Trophoblast cell (in vitro differentiated cells and primary cell): ENCODE results near the gene NCS1.

ENCODE experiments used
- DNase-seq, 2 donors: peaks; one replicate each; pipeline ENCODE4 v3.0.0-alpha.2; 2016
- H2AFZ ChIP-seq: 2 replicates; pipeline ENCODE4 v1.6.1; 2013; ENCODE audit warnings: low read length, moderate library complexity, mild to moderate bottlenecking; ENCODE audit not compliant: insufficient read depth, poor library complexity
- H2AK5ac ChIP-seq: 2 replicates; pipeline ENCODE4 v1.6.1; 2013; ENCODE audit warnings: mild to moderate bottlenecking, low read length
- H2BK120ac ChIP-seq: 2 replicates; pipeline ENCODE4 v1.6.1; 2013; ENCODE audit warnings: low read length, mild to moderate bottlenecking, moderate library complexity; ENCODE audit not compliant: insufficient read depth, poor library complexity
- H2BK12ac ChIP-seq: 2 replicates; pipeline ENCODE4 v1.6.1; 2013; ENCODE audit warnings: mild to moderate bottlenecking, low read length, moderate library complexity
- H2BK5ac ChIP-seq: 2 replicates; pipeline ENCODE4 v1.6.1; 2013; ENCODE audit warnings: low read length, low read depth, moderate library complexity, mild to moderate bottlenecking; ENCODE audit not compliant: poor library complexity
- H3K14ac ChIP-seq: 2 replicates; pipeline ENCODE4 v1.6.1; 2013; ENCODE audit warnings: mild to moderate bottlenecking, low read length
- H3K18ac ChIP-seq: 2 replicates; pipeline ENCODE4 v1.6.1; 2013; ENCODE audit warnings: mild to moderate bottlenecking, low read length
- H3K23ac ChIP-seq: 2 replicates; pipeline ENCODE4 v1.6.1; 2013; ENCODE audit warnings: low read length
- H3K27ac ChIP-seq: 2 replicates; pipeline ENCODE4 v1.5.1; 2013; ENCODE audit warnings: low read depth, mild to moderate bottlenecking, inconsistent platforms, low read length, moderate library complexity
- H3K27me3 ChIP-seq: 2 replicates; pipeline ENCODE4 v1.6.1; 2013; ENCODE audit warnings: inconsistent platforms, mild to moderate bottlenecking, low read length, moderate library complexity; ENCODE audit not compliant: insufficient read depth
- H3K36me3 ChIP-seq, 2 experiments: 1 replicate in 1 of 2; 2 replicates in 1 of 2; pipeline ENCODE4 v1.6.1; 2013; ENCODE audit warnings: low read length in 2 of 2, mild to moderate bottlenecking in 2 of 2, moderate library complexity in 1 of 2; ENCODE audit not compliant: insufficient read depth in 2 of 2, control insufficient read depth in 1 of 2
- H3K4ac ChIP-seq: 2 replicates; pipeline ENCODE4 v1.6.1; 2013; ENCODE audit warnings: low read depth, mild to moderate bottlenecking, low read length, moderate library complexity
- H3K4me1 ChIP-seq, 2 experiments: 1 replicate in 1 of 2; 2 replicates in 1 of 2; pipeline ENCODE4 v1.6.1; 2013; ENCODE audit warnings: low read length in 2 of 2, mild to moderate bottlenecking in 2 of 2, moderate library complexity in 1 of 2; ENCODE audit not compliant: insufficient read depth in 2 of 2, control insufficient read depth in 1 of 2
- H3K4me2 ChIP-seq: 2 replicates; pipeline ENCODE4 v1.6.1; 2013; ENCODE audit warnings: inconsistent platforms, mild to moderate bottlenecking, low read length, moderate library complexity
- H3K4me3 ChIP-seq: 2 replicates; pipeline ENCODE4 v1.5.1; 2013; ENCODE audit warnings: mild to moderate bottlenecking, low read depth, low read length, inconsistent platforms
- H3K79me1 ChIP-seq: one replicate; pipeline ENCODE4 v1.6.1; 2013; ENCODE audit warnings: low read length
- H3K79me2 ChIP-seq: 2 replicates; pipeline ENCODE4 v1.6.1; 2013; ENCODE audit warnings: low read length, mild to moderate bottlenecking; ENCODE audit not compliant: control insufficient read depth, insufficient read depth, poor library complexity
- H3K9ac ChIP-seq: 2 replicates; pipeline ENCODE4 v1.6.1; 2013; ENCODE audit warnings: mild to moderate bottlenecking, low read length
- H3K9me3 ChIP-seq: 2 replicates; pipeline ENCODE4 v1.6.1; 2013; ENCODE audit warnings: low read depth, mild to moderate bottlenecking, control low read depth, inconsistent platforms, low read length; ENCODE audit not compliant: insufficient read depth
- H4K12ac ChIP-seq: 2 replicates; pipeline ENCODE4 v1.6.1; 2013; ENCODE audit warnings: low read depth, mild to moderate bottlenecking, low read length, moderate library complexity
- H4K8ac ChIP-seq: 2 replicates; pipeline ENCODE4 v1.6.1; 2013; ENCODE audit warnings: low read depth, mild to moderate bottlenecking, low read length, moderate library complexity
- H4K91ac ChIP-seq: one replicate; pipeline ENCODE4 v1.6.1; 2013; ENCODE audit warnings: low read depth, mild to moderate bottlenecking, low read length, moderate library complexity
- WGBS: extraction: QIAGEN DNeasy Blood & Tissue Kit; methylation state at CpG from one replicate; pipeline ENCODE4 v1.1.7; 2013; ENCODE audit warnings: missing lambda C conversion rate; ENCODE audit not compliant: insufficient read length, insufficient coverage; ENCODE audit errors: extremely low coverage; 5-methylcytosine and 5-hydroxymethylcytosine counted together

Gene NCS1

DNA sequence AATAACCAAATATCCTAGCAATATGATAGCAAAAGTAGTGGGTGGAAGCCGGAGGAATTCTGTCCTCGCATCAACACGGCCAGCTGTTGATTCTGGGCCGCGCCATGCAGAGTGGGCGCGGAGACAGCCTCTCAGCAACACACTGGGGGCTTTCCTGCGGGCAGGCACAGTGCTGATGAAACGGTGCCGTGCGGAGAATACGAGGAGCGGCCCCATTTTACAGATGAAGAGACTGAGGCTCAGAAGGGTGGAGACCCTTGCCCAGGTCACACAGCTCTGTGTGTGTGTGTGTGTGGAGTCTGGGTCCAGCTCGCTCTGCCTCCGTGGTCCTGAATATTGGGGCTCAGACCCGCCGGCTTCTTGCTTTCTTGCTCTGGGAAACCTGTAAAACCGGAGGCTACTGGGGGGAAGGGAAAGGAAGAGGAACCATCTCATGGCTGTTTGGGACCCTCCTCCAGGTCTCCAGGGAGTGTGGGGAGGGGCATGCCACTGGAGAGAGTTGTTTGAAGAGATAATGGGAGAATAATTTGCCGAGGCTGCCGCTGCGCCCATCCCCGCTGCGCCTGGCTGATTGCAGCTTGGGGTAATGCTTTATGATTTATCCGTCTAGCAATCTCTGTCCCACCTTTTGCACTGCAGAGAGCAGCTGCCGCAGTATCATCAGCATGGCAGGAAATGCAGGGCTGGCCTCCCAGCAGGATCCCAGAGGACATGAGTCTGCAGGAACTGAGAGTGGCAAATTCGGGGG, 36.6 kb downstream of the NCS1 start:
- H3K4ac ChIP-seq, result no peak overlapping the region
- H3K18ac ChIP-seq, result no peak overlapping the region
- peaks cover 1% of the 10 kb centered on the region for H3K9me3 ChIP-seq
- no peak overlapping the region for H4K8ac ChIP-seq
- H2AK5ac ChIP-seq, result no peak overlapping the region
- no peak overlapping the region for H3K9ac ChIP-seq
- no peak overlapping the region for H2AFZ ChIP-seq
- H4K12ac ChIP-seq, result no peak overlapping the region
- no peaks in the 10 kb centered on the region for H3K79me2 ChIP-seq
- H3K79me1 ChIP-seq, result peaks cover 2% of the 10 kb centered on the region
- H4K91ac ChIP-seq, result no peak overlapping the region
- no CpG with 5 or more reads among the region's 26 CpGs for WGBS
- no peak overlapping the region for H3K27ac ChIP-seq
- H3K14ac ChIP-seq, result no peak overlapping the region
- no peak for DNase-seq
- H3K4me1 ChIP-seq, result peaks cover 3 to 13% of the 10 kb centered on the region in 2 experiments
- no peak overlapping the region for H3K23ac ChIP-seq
- H3K27me3 ChIP-seq, result no peaks in the 10 kb centered on the region
- no peak overlapping the region for H3K4me3 ChIP-seq
- no peak overlapping the region for H2BK5ac ChIP-seq
- H2BK120ac ChIP-seq, result no peak overlapping the region
- no peak overlapping the region for H3K4me2 ChIP-seq
- H3K36me3 ChIP-seq, result peaks cover 0 to 3% of the 10 kb centered on the region in 2 experiments
- no peak overlapping the region for H2BK12ac ChIP-seq

DNA sequence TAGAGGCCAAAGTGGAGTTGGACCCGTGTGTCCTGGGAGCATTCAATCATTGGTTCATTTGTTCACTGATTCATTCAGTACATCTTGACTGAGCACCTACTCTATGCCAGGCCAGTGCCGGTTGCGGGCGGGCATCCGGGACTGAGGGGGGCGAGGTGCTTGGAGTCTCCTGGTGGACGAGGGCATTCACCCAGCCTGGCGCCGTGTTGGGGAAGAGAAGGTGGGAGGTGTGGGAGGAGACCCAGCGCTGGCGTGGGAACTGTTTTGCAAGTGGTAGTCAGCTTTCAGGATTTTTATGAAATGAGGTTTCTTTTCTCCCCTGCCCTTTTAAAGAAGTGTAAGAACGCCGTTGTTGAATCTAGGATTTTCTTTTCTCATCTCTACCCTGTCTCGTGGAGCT, 37.2 kb downstream of the NCS1 start:
- Histone ChIP-seq H4K91ac (no peak overlapping the region), H4K8ac (no peak overlapping the region), H3K4me3 (no peak overlapping the region), H3K9ac (no peak overlapping the region), H3K79me1 (peaks cover 4% of the 10 kb centered on the region), H3K4me1 (peaks cover 8 to 19% of the 10 kb centered on the region in 2 experiments), H3K14ac (no peak overlapping the region), H3K79me2 (no peaks in the 10 kb centered on the region), H3K9me3 (peaks cover 1% of the 10 kb centered on the region), H3K27me3 (no peaks in the 10 kb centered on the region), H3K4ac (no peak overlapping the region), H2BK120ac (no peak overlapping the region), H3K23ac (no peak overlapping the region), H2AK5ac (no peak overlapping the region), H3K27ac (no peak overlapping the region), H3K36me3 (peaks cover 0 to 3% of the 10 kb centered on the region in 2 experiments), H3K18ac (no peak overlapping the region), H2AFZ (no peak overlapping the region), H2BK12ac (no peak overlapping the region), H2BK5ac (no peak overlapping the region), H4K12ac (no peak overlapping the region), H3K4me2 (no peak overlapping the region)
- DNase-seq, result no peak
- no CpG with 5 or more reads among the region's 14 CpGs for WGBS

DNA sequence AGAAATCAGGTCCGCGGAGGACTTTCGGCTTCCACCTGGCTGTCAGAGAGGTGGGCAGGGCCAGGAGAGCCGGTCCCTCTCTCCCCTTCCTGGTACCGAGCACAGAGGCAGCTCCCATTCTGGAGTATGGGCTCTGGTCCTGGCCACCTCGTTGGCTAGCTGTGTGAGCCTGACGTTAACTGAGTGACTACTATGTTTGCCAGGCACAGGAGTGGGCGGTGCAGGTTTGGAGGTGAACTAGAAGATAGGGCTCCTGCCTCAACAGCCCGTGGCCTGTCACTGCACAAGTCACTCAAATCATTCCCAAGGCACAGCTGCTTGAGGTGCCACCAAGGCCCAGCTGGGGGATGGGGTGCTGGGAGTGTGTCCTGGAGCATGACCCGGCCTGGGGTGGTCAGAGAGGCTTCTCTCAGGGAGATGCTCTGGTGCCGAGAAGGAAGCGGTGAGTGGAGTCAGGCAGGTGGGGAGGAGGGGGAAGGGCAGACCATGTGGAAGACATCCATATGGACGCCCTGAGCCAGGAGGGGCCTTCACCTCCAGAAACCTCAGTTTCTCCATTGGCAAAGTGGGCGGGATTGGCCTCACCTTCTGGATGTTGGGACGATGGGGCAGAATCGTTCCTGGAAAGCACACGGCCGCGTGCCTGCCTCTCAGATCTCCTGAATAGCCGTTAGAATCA, 39.5 kb downstream of the NCS1 start:
- Histone ChIP-seq H3K14ac (no peak overlapping the region), H3K79me2 (no peaks in the 10 kb centered on the region), H2AK5ac (no peak overlapping the region), H2AFZ (no peak overlapping the region), H3K18ac (no peak overlapping the region), H3K4ac (no peak overlapping the region), H4K91ac (no peak overlapping the region), H3K9ac (no peak overlapping the region), H3K4me1 (peaks cover 8 to 23% of the 10 kb centered on the region in 2 experiments), H3K36me3 (no peaks in the 10 kb centered on the region), H3K4me3 (no peak overlapping the region), H3K27me3 (no peaks in the 10 kb centered on the region), H4K8ac (no peak overlapping the region), H2BK5ac (no peak overlapping the region), H3K9me3 (no peaks in the 10 kb centered on the region), H4K12ac (no peak overlapping the region), H2BK120ac (no peak overlapping the region), H3K4me2 (no peak overlapping the region), H3K27ac (no peak overlapping the region), H3K23ac (no peak overlapping the region), H3K79me1 (peaks cover 4% of the 10 kb centered on the region), H2BK12ac (no peak overlapping the region)
- WGBS, result no CpG with 5 or more reads among the region's 20 CpGs
- no peak for DNase-seq

DNA sequence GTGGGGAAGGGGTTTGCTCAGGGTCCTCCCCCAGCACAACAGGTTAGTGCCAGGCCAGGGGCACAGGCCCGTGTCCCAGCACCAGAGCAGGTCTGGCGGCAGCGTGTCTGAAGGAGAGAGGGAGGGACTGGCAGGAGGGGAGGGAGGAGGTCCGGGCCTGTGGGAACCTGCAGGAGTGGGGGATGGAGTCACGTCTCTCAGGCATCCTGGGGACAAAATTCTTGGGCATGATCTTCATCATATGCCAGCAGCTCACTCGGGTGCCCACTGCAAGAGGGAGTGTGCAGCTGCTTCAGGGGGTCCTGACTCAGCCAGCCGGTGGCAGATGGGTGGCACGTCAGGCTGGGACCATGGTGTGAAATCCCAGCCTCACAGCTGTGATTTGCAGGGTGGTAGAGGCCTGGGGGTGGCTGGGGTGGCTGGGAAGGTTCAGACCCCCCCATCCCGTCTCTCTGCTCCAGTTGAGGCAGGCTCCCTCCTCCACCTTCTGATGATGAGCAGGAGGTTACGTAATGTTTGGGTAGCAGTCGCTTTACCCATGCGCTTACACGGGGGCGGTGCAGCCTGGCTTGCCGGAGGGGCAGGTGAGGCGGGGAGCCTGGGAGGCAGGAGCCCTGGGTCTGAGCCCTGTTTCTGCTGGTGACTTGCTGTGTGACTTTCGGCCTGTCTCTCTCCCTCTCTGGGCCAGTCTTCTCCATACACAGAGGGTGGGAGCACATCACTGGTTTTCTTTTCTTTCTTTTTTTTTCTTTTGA, 40.5 kb downstream of the NCS1 start:
- Histone ChIP-seq H3K27ac (no peak overlapping the region), H4K12ac (no peak overlapping the region)
- WGBS, result no CpG with 5 or more reads among the region's 17 CpGs

More for the DNA sequence above, 40.5 kb downstream of the NCS1 start:
- Histone ChIP-seq H3K9me3 (no peaks in the 10 kb centered on the region), H3K4me3 (peak overlapping the region; percentile 4), H3K9ac (no peak overlapping the region), H3K4ac (no peak overlapping the region), H3K4me2 (no peak overlapping the region), H3K4me1 (peaks cover 6 to 23% of the 10 kb centered on the region in 2 experiments), H4K91ac (no peak overlapping the region), H3K36me3 (peaks cover 0 to 2% of the 10 kb centered on the region in 2 experiments), H3K18ac (peak overlapping the region; percentile 0), H2AK5ac (peak overlapping the region; percentile 14), H4K8ac (no peak overlapping the region), H3K79me1 (peaks cover 4% of the 10 kb centered on the region), H2BK5ac (no peak overlapping the region), H3K27me3 (no peaks in the 10 kb centered on the region), H2AFZ (no peak overlapping the region), H2BK12ac (peak overlapping the region; percentile 16), H3K23ac (no peak overlapping the region), H2BK120ac (no peak overlapping the region), H3K79me2 (no peaks in the 10 kb centered on the region), H3K14ac (no peak overlapping the region)
- DNase-seq, result peak; percentile 59 to 77
